Renal cortex interstitium (tissue), 11 donors: ENCODE data around the gene EPS15. TPM values are rescaled to one million over a fixed set of nuclear protein-coding genes. Genes with fewer than 3 reads are reported as not detected.
"Not testable (repeated sequence)": the region's sequence is repeated elsewhere in the genome, so short reads cannot be mapped to it uniquely, and the experiment has no call there.

ENCODE experiments used
- DNase-seq, 11 donors: peaks; one replicate each; pipeline ENCODE4 v3.0.0-alpha.2; 2013; ENCODE audit warnings: low read depth in 9 of 11, low spot score in 4 of 11; ENCODE audit errors: extremely low read depth in 1 of 11
- polyA plus RNA-seq, 3 donors: library from polyadenylated mRNA; unstranded; fragments of 120-200 nt; gene quantifications; one replicate each; pipeline ENCODE4 v1.2.1, GENCODE V29; 2013; ENCODE audit not compliant: insufficient read length in 3 of 3

The EPS15 gene
- polyA plus RNA-seq, 3 donors: 38.0 to 46.0 (median 44.6) TPM

DNA sequence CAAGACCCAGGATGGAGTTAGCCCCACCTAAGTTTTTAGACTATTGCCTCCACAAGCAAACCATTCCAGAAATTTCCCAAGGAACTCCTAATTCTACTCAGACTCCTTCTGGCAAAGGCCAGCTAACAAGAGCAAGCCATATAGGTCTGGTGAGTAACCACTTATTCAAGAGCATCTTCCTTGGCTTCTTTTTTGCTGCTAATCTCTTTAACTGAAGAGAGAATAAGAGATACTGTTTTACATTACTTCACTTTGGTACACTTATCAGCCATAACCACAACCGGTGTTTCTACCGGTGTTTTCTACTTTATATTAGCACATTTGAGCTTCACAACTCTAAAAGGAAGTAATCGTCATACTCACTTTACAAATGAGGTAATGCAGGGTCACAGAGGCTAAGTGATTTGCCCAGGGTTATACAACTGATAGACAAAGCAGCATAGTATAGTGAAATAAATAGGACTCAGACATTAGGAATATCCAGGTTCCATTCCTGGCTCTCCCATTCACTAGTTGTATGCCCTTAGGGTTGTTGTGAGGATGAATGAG, 1.7 kb upstream of the EPS15 start:
- DNase-seq: no peak

DNA sequence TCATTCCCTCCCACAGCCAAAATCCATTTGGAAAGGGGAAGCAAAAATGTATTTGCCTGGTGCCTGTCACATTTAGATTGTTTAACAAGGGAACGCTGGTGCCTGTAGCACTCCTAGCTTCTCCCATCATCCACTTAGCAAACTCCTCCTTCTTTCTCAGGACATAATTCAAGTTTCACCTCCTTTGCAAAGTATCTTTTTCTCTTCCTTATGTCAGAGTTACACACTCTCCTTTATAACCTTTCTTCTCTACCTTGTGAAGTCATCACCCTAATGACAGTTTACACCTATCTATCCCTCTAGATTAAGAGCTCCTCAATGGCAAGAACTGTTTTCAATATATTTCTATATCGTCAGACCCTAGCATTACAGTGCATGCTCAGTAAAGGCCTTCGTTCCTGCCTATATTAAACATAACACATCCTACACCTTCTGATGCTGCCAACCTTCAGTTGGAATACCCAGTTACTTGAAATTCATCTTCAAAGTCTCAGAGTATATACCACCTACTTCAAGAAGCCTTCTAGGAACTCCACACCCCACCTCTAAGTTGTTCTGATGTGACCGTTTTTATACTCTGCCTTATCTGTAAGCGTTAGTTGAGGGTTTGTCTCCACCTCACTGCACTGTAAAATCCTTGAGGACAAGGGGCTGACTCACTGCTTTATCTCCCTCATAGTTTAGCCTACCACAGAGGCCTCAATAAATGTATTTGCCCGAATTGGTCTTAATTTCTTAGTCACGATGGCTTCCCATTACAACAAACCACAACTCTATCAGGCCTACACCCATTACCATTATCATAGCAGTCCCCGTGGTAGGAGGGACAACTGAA, 1.0 kb upstream of the EPS15 start:
- DNase-seq: no peak

DNA sequence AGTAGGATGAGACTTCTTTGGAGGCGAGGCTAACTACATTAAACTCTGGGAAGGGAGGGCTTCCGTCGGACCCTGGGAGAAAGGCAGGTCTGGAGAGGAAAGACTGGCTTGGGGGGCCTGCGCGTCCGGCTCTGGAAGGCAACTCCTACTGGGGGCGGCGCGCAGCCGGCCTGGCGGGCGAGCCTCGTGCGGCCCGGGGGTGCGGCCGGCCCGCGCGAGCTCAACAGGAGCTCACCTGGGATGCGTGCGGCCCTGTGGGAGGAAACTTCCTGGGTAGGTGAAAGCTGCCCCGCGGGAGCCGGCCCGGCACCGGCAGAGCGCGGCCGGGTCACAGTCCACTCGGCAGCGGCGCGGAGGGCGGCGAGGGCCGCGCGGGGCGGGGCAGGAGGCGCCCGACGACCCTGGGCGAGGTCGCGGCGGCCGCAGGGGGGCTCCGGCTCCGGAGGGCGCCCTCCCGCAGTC, 449 bp downstream of the EPS15 start:
- peak in 7 of 11 donors; percentile 17 to 43 (median 30) for DNase-seq

DNA sequence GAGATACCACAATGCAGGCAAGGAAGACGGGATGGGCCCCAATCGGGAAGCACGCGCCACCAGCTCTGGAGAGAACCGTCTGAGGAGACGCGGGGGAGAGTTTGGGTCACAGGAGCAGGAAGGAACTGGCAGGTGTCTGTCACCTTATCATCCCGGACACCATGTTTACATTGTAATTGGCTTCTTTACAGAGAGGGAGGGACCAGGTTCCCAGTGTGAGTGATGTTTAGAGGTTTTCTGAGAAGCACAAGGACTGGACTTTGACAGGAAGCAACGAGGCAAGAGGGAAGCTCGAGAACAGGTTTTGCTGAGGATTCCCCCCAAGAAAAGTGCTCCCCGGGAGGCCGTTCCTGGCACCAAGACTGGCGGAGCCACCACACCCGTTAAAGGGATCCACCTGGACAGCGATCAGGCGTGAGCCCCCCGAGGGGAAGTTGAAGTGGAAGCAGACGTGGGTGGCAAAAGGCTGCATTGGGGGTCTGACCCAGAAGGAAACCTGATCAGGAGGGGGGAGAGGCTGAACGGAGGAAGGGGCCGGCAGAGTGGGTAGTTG, 957 bp downstream of the EPS15 start:
- DNase-seq: peak in 8 of 11 donors; percentile 13 to 36 (median 30)

DNA sequence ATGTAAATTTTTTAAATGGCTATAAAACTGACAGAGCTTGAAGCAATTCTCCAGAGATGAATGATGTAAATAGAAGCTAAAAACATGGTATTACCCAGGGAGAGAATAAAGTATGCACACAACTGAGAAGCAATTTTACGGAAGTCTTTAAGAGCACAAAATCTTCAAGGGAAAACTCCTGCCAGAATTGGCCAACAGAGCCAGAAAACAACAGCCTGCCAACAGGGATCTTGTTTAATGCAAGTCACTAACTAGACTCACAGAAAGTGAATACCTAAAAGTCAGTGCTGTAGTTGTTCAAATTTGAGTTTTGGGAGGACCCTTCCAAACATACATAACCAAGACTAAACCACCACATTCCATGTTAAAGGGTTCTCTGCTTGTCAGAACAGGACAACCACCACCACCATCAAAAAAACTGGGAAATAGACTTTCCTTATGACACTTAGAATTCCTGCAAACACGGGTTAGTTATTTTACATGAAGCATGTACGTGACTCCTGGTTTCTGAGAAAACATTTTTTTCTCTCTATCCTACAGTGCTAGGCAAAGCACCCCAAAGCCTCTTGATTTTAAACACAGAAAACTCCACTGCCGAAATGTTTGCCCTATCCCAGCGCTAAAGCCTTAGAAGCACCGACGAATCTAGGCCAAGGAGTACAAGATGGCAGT, 1.6 kb downstream of the EPS15 start:
- DNase-seq: peak in 2 of 11 donors; percentile 6 to 35

DNA sequence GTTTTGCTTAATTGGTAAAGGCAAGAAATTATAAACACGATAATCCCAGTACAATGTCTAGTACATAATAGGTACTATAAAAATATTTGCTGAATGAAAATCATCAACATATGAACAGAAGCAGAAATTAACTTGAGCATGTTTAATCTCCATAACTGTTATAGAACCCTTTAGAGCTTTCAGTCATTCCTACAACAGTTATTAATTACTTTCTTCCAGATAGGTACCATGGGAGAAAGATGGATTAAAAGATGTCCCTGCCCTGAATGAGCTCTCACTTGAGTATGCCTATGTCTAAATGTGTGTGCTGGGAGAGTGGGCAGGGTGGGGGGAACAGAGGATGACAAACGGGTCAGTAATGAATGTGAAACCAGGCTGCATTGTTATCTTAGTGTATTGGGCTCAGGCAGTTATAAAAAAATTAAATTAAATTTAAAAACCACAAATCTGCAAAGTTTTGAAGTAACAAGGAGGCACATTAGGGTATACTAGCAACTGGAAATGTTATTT, 2.4 kb downstream of the EPS15 start:
- DNase-seq: no peak

DNA sequence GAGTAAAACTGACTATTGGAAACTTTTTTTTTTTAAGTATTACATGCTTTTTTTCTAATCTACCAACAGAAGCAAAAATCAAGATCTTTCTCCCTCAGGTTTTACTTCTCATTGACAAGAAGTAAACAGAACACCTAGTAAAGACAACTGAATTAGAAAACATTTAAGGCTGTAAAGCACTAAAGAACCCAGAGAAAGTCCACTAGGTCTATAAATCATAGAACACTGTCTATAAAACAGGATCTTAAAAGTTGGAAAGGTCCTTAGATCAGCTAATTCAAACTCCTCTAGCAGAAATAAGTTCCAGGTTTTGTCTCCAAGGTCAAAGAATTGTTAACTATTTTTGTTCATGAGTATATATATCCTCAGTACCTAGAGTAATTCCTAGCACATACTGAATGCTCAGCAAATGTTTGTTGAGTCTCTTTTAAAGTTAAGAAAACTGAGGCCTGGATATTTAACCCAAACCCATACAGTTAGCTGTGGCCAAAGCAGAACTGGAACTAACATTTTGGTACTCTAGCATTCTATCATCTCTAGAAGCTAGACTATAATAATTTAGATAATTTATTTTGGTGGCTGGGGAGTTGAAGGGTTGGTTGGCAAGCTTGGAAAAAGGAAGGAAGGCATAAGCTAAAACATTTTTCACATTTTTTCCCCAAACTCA, 3.0 kb downstream of the EPS15 start:
- DNase-seq: no peak

DNA sequence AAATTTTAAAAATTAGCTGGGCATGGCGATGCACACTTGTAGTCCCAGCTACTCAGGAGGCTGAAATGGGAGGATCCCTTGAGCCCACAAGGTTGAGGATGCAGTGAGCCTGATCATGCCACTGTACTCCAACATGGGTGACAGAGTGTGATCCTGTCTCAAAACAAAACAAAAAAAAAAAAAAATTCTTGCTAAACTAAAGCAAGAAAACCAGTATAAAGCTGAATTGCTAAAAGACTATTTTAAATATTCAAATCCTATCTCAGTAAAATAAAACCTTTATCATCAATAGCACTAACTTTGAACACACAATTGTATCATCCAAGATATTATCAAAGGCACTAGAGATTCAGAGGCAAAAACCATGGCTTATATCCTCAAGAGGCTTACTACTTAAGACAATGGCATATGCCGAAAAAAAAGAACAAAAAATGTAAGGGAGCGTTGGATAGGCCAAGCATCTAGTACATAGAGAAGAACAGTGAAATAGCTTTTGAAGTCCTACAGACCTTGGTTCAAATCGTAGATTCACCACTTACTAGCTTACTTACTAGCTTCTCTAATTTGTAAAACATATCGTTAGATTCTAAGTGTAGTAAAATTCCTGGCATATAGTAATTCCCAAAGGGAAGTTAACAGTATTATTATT, 3.6 kb downstream of the EPS15 start:
- no peak for DNase-seq

DNA sequence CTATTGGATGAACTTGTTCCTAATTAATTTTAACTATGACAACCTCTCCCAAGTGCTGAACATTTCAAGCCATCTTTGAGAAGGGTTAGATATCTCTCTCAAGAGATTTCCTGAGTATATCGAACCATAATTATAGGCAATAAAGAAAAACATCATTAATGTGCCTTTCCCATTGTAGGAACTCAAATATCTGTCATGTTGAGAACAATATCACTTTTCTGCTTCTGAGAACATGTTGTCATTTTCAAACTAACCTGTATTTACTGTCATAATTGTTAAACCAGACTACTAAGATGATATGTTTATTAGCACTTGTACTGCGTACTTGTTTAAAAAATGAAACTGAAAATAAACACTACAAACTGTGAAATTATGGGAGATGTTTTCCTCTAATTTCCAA, 4.3 kb downstream of the EPS15 start:
- no peak for DNase-seq

DNA sequence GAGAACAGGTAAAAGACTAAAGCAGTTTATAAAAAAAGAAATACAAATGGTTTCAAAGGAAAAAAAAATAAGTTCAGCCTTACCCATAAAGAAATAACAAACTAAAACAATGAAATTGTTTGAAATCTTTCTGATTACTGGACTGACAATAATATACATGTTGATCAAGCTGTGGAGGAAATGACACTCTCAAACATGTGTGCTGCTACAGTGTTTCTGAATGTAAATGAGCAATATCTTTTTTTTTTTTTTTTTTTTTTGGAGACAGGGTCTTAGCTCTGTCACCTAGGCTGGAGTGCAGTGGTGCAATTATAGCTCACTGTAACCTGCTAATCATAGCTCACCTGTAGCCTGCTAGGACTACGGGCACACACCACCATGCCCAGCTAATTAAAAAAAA, 6.5 kb downstream of the EPS15 start:
- DNase-seq: no peak

DNA sequence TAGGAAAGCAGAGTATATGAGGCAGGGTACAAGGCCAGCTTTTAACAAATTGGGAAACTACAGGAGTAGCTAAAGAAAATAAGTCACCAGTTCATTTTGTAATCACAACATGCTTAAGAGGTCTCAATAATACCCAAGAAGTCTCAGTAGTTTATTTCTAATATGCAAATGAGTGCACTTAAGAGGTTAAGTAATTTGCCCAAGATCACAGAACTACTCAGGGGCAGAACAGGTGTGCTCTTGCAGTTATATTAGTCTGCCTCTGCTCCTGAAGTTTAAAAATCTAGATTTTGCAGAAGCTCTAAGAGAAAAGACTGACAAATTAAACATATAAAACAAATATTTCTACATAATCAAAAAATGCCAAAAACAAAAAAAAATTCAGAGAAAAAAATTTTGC, 6.9 kb downstream of the EPS15 start:
- no peak for DNase-seq

DNA sequence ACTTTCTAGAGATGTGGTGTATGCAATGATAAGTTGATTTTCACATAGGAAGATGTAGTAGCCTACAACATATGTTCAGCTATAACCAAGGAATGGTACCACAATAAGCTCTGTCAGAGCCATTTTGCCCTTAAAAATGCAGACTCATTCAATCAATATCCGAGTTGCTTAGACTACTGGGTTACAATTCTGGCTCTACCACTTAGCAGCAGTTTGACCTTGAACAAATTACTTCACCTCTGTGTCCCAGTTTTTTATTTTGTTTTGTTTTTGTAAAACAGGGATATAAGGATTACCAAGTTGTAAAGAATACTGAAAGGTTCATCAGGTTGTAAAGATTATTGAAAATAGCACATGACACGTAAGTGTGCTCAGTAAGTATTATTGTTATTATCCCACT, 9.3 kb downstream of the EPS15 start:
- DNase-seq: no peak

DNA sequence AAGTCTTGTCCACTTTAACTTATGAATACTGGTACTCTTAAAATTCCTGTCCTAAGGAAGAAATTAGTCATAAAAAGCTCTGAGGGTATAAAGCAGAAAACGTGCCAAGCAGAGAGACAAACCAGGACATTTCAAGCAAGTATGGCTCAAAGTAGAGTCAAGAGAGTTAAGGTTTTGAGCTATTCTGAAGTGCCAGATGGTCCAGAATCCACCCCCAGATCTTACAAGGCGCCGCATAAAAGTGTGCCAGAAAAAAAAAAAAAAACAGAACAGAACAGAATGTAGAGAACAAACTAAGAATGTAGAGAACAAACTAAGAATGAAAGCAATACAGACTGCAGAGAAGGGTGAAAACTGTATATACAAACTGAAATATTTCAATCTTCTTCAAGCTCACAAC, 12.5 kb downstream of the EPS15 start:
- DNase-seq: peak in 6 of 11 donors; percentile 24 to 45 (median 36)

DNA sequence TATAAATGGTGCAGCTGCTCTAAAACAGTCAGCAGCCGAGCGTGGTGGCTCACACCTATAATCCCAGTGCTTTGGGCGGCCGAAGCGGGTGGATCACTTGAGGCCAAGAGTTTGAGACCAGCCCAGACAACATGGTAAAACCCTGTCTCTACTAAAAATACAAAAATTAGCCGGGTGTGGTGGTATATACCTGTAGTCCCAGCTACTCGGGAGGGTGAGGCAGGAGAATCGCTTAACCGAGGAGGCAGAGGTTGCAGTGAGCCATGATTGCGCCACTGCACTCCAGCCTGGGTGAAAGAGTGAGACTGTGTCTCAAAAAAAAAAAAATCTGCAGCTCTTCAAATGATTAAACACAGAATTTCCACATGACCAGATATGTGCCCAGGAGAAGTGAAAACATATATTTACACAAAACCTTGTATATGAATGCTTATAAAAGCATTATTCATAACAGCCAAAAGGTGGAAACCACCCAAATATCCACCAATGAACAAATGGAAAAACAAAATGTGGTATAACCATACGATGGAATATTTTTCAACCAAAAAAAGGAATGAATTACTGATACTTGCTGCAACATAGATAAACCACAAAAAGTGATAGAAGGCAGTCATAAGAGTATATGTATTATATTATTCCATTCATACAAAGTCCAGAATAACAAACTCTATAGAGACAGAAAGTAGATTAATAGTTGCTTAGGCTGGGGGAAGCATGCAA, 14.1 kb downstream of the EPS15 start:
- no peak for DNase-seq

DNA sequence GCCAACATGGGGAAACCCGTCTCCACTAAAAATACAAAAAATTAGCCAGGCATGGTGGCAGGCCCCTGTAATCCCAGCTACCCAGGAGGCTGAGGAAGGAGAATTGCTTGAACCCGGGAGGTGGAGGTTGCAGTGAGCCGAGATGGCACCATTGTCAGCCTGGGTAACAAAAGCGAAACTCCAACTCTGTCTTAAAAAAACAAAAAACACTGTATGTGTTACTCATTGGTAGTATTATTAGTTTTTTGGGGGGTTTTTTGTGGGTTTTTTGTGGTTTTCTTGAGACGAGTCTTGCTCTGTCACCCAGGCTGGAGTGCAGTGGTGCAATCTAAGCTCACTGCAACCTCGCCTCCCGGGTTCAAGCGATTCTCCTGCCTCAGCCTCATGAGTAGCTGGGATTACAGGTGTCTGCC, 17.8 kb downstream of the EPS15 start:
- not testable (repeated sequence) for DNase-seq

DNA sequence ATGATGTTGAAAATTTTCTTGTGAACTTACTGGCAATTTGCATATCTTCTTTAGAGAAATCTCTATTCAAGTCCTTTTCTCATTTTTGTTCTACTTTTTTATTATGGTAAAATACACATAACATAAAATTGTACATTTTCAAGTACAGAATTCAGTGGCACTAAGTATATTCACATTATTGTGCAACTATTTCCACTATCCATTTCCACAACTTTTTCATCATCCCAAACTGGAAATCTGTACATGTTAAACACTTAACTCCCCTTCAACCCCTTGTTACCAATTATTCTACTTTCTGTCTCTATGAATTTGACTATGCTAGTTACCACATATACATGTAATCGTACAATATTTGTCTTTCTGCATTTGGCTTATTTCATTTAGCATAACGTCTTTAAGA, 19.4 kb downstream of the EPS15 start:
- DNase-seq: no peak

DNA sequence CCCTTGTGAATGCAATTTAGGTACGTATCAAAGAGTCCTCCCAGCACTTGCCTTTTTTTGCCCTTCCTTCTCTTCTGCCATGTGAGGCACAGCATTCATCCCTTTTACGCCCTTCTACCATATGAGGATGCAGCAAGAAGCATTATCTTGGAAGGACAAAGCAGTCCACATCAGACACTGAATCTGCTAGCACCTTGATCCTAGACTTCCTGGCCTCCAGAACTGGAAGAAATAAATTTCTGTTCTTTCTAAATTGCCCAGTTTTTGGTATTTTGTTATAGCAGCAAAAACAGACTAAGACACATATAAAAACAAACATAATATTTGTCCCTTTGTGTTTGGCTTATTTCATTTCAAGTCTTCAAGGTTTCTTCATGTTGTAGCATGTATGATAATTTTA, 20.1 kb downstream of the EPS15 start:
- no peak for DNase-seq

DNA sequence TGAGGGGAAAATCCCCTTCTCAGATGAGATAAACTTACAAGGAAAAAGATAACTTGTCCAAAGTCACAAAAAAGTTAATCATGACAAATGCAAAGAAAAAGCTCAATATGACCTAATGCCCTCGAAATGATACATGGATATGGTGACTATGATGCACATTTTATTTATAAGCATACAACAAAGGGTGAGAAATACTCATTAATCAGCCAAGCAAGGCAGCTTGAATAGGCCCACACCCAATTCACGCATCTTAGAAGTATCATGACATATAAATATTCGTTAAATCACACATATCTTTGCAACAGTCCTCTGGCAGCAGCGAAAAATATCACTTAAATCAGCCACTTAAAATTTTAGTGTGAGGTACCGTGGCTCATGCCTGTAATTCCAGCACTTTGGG, 21.7 kb downstream of the EPS15 start:
- no peak for DNase-seq
